NCI-H2196 treated with DMSO at 0.1 percent for 48 hours (cell line): ENCODE results near the gene TRIM17.

ENCODE experiments used
- DNase-seq: peaks from one replicate; lab custom pipeline; 2025; ENCODE audit not compliant: unreplicated experiment; lab: John Stamatoyannopoulos, UW

The TRIM17 gene

GRCh38 chr1:228358039-228358763 lies 58.5 kb downstream of the TRIM17 start:
- DNase-seq: no peak
